KMS-11 (cell line): Measurements from ENCODE around the gene RGS12.

Source experiments
- H2AFZ ChIP-seq: fragments of 200-600 bp; sonication (generic); 2 replicates; pipeline ENCODE4 v1.6.1; 2016; ENCODE audit warnings: antibody characterized with exemption, mixed run types, low read depth
- H3K27ac ChIP-seq: fragments of 200-600 bp; sonication (generic); 2 replicates; pipeline ENCODE4 v1.6.1; 2016; ENCODE audit warnings: mild to moderate bottlenecking, mixed run types
- H3K27me3 ChIP-seq: fragments of 200-600 bp; sonication (generic); 2 replicates; pipeline ENCODE4 v1.6.1; 2017; ENCODE audit warnings: mild to moderate bottlenecking, low read depth, mixed run types, moderate library complexity; ENCODE audit not compliant: insufficient read depth
- H3K36me3 ChIP-seq: fragments of 200-600 bp; sonication (generic); 2 replicates; pipeline ENCODE4 v1.6.1; 2017; ENCODE audit warnings: mild to moderate bottlenecking, mixed run types; ENCODE audit not compliant: insufficient read depth
- H3K4me1 ChIP-seq: fragments of 200-600 bp; sonication (generic); 2 replicates; pipeline ENCODE4 v1.6.1; 2016; ENCODE audit warnings: mild to moderate bottlenecking, low read depth, mixed run types; ENCODE audit not compliant: poor library complexity, severe bottlenecking
- H3K4me2 ChIP-seq: fragments of 200-600 bp; sonication (generic); 2 replicates; pipeline ENCODE4 v1.7.0; 2016; ENCODE audit warnings: mild to moderate bottlenecking, mixed run types
- H3K4me3 ChIP-seq: fragments of 200-600 bp; sonication (generic); IDR thresholded peaks from 2 replicates; pipeline ENCODE4 v1.6.1; 2017; ENCODE audit warnings: low read depth, low read length, mixed read lengths; ENCODE audit not compliant: insufficient read depth
- H3K79me2 ChIP-seq: fragments of 200-600 bp; sonication (generic); 2 replicates; pipeline ENCODE4 v1.6.1; 2016; ENCODE audit warnings: low read depth, mixed run types; ENCODE audit not compliant: insufficient read depth
- H3K9ac ChIP-seq: fragments of 200-600 bp; sonication (generic); 2 replicates; pipeline ENCODE4 v1.6.1; 2016; ENCODE audit warnings: mild to moderate bottlenecking, mixed run types
- H4K20me1 ChIP-seq: fragments of 200-600 bp; sonication (generic); 2 replicates; pipeline ENCODE4 v1.6.1; 2016; ENCODE audit warnings: mild to moderate bottlenecking, mixed run types; ENCODE audit not compliant: insufficient read depth
- CTCF ChIP-seq: fragments of 200-600 bp; sonication (generic); conservative IDR thresholded peaks from 2 replicates; pipeline ENCODE4 v1.6.1; 2017; ENCODE audit warnings: low read depth, mild to moderate bottlenecking, antibody characterized with exemption, low read length, moderate library complexity, mixed read lengths

The RGS12 gene

GRCh38 chr4:3321295-3321889 lies 28.6 kb downstream of the RGS12 start:
- Histone ChIP-seq H3K36me3 (no peaks in the 10 kb centered on the region), H3K4me2 (no peak overlapping the region), H2AFZ (no peak overlapping the region), H3K4me3 (no peak overlapping the region), H3K27ac (no peak overlapping the region), H3K79me2 (no peaks in the 10 kb centered on the region), H3K27me3 (no peaks in the 10 kb centered on the region), H3K9ac (no peak overlapping the region), H3K4me1 (no peaks in the 10 kb centered on the region), H4K20me1 (no peaks in the 10 kb centered on the region)
- no peak for TF ChIP-seq CTCF

DNA sequence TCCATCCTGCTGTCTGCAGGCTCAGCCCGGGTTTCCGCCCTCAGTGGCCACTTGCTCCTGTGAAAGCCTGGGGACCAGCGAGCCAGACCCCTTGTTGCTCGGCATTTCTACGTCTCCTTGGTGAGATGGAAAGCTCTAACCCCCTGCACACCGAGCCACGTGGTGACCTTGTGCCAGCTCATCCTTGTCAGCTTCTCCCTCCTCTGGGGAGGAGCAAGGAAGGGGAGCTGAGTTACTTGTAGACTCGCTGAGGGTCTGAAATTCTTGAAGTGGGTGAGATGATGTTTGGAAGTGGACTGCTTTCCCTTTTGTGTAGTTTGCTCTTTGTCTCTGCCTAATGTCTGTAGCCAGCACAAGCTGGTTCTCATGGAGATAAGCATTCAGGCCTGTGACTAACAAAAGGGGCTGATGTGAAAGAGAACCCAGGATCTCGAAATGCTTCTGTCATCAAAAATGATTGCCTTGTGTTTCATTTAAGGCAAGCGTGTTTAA lies 29.3 kb downstream of the RGS12 start:
- Histone ChIP-seq H3K79me2 (no peaks in the 10 kb centered on the region), H3K4me2 (no peak overlapping the region), H3K4me1 (no peaks in the 10 kb centered on the region), H2AFZ (no peak overlapping the region), H3K27me3 (no peaks in the 10 kb centered on the region), H3K4me3 (no peak overlapping the region), H3K36me3 (no peaks in the 10 kb centered on the region), H3K9ac (no peak overlapping the region), H3K27ac (no peak overlapping the region), H4K20me1 (no peaks in the 10 kb centered on the region)
- no peak for TF ChIP-seq CTCF

DNA sequence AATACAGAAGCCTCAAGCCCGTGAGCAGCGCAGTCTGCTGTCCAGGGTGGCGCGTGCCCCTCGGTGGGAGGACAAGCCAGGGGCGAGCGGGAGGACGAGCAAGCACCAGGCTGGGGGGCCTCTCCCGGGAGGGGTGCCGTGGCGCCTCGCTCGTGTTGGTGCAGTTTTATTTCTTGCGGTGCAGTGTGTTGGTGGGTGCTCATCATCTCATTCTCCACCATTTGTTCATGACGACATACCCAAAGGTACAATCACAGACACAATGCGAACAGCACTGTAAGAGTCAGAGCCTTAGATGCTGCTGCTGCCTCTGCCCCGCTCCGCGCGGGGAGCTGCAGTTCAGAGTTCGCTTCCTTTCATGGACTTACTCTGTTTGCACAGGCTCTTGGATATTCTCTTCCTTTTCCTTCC lies 30.3 kb downstream of the RGS12 start:
- Histone ChIP-seq H4K20me1 (no peaks in the 10 kb centered on the region), H3K79me2 (no peaks in the 10 kb centered on the region), H3K4me1 (no peaks in the 10 kb centered on the region), H3K36me3 (no peaks in the 10 kb centered on the region), H3K9ac (no peak overlapping the region), H3K4me3 (no peak overlapping the region), H3K27ac (no peak overlapping the region), H3K4me2 (no peak overlapping the region), H2AFZ (no peak overlapping the region), H3K27me3 (no peaks in the 10 kb centered on the region)
- no peak for TF ChIP-seq CTCF

DNA sequence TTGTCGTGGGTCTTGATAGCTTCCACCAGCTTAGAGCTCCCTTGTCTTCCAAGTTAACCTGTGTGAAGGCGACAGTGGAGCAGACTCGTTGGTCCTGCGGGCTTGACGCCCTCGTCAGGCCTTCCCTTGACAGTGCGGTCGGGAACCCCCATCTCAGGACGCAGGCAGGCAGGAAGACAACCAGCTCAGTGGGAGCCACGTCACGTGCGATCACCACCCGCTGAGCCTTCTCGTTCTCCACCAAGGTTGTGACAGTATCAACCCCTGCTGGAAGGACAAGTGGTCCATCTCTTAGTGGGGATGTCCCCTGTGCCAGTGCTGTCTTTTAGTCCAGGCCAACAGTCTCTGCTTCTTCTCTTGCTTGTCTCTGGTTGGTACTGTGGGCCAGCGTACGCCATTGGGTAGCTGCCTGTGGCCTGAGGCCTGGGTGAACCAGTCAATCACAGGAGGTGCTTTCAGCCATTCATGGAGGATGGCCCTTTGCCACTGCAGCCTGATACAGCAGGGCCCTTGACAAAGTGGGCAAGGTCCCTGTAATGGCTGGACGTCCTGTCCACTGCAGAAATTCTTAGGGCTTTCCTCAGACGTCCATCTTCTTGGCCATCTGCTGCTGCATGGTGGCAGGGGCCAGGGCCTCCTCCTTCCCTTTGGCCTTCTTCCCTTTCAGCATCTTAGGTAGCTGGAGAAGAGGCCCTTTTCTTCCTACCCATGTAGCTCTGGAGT lies 31.4 kb downstream of the RGS12 start:
- H4K20me1 ChIP-seq: no peaks in the 10 kb centered on the region
- H3K79me2 ChIP-seq: no peaks in the 10 kb centered on the region
- H3K27me3 ChIP-seq: no peaks in the 10 kb centered on the region
- H3K9ac ChIP-seq: no peak overlapping the region
- no peak overlapping the region for H2AFZ ChIP-seq
- H3K36me3 ChIP-seq: no peaks in the 10 kb centered on the region
- H3K27ac ChIP-seq: no peak overlapping the region
- H3K4me1 ChIP-seq: no peaks in the 10 kb centered on the region
- no peak for TF ChIP-seq CTCF
- no peak overlapping the region for H3K4me2 ChIP-seq
- H3K4me3 ChIP-seq: no peak overlapping the region
